ENCODE data around the gene OXCT2.

Gene OXCT2

DNA sequence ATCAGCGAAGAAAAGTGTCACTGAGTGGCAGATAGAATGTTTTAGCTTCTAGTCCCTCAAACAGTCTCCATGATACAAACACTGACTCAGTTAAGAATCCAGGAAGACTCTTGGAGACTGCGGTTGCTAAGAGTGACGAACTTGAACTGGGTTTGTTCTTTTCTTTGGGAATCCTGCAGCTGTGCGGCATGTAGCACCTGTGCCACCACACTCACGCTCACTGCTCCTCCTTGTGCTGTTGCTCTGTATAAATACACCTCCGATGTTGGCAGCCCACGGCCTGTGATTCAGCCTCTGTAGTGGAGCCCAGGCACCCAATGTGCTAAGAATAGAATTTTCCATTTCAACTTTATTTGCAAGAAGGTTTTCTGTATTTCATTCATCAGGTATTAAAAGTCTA, 38.0 kb downstream of the OXCT2 start:
- intact Hi-C loops (cut with DNase I; ENCODE audit: low total_unique reads): no loop called here
- DNase-seq: no peak

GRCh38 chr1:39732730-39733129, 38.4 kb downstream of the OXCT2 start:
- TF ChIP-seq, protein P1, sequence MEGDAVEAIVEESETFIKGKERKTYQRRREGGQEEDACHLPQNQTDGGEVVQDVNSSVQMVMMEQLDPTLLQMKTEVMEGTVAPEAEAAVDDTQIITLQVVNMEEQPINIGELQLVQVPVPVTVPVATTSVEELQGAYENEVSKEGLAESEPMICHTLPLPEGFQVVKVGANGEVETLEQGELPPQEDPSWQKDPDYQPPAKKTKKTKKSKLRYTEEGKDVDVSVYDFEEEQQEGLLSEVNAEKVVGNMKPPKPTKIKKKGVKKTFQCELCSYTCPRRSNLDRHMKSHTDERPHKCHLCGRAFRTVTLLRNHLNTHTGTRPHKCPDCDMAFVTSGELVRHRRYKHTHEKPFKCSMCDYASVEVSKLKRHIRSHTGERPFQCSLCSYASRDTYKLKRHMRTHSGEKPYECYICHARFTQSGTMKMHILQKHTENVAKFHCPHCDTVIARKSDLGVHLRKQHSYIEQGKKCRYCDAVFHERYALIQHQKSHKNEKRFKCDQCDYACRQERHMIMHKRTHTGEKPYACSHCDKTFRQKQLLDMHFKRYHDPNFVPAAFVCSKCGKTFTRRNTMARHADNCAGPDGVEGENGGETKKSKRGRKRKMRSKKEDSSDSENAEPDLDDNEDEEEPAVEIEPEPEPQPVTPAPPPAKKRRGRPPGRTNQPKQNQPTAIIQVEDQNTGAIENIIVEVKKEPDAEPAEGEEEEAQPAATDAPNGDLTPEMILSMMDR (IDR thresholded peaks at IDR 0.05): no peak
- no peaks in the 10 kb centered on the region for H3K9me3 ChIP-seq
- no peaks in the 10 kb centered on the region for H3K36me3 ChIP-seq
- H3K27me3 ChIP-seq: peaks cover 0 to 48% of the 10 kb centered on the region in 2 donors
- H3K4me3 ChIP-seq: no peak overlapping the region
- DNase-seq: no peak
- intact Hi-C loops (cut with DNase I; ENCODE audit: low total_unique reads): no loop called here
- no peak overlapping the region for H3K27ac ChIP-seq
- H3K4me1 ChIP-seq: peaks cover 0 to 4% (median 0%) of the 10 kb centered on the region in 4 donors

More for the DNA sequence above, 38.0 kb downstream of the OXCT2 start:
- H3K36me3 ChIP-seq: no peaks in the 10 kb centered on the region
- H3K4me3 ChIP-seq: no peak overlapping the region
- H3K4me1 ChIP-seq: peaks cover 0 to 4% (median 0%) of the 10 kb centered on the region in 4 donors
- TF ChIP-seq, protein P1 (IDR thresholded peaks at IDR 0.05): no peak
- H3K9me3 ChIP-seq: no peaks in the 10 kb centered on the region
- H3K27ac ChIP-seq: no peak overlapping the region
- peaks cover 0 to 43% of the 10 kb centered on the region in 2 donors for H3K27me3 ChIP-seq

DNA sequence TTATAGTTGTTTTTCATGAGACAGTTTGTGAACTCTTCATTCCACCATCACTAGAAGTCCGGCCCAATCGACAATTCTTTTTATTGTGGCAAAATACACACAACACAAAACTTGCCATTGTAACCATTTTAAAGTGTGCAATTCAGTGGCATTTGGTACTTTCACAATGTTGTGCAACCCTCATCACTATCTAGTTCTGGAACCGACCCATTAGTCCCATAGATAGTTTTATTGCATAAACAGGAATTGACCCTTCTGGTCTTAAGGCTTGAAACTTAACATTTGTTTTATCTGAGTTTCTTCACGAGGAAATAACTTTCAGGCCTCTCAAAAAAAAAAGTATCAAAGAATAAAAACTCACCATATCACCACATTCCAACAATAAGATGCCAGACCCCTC, 41.3 kb downstream of the OXCT2 start:
- DNase-seq: no peak
- intact Hi-C loops (cut with DNase I; ENCODE audit: low total_unique reads): no loop called here
- Histone ChIP-seq H3K4me1 (peaks cover 0 to 4% (median 0%) of the 10 kb centered on the region in 4 donors), H3K9me3 (no peaks in the 10 kb centered on the region), H3K4me3 (no peak overlapping the region), H3K36me3 (no peaks in the 10 kb centered on the region), H3K27ac (no peak overlapping the region), H3K27me3 (peaks cover 0 to 38% of the 10 kb centered on the region in 2 donors)
- TF ChIP-seq, protein P1 (IDR thresholded peaks at IDR 0.05): no peak

DNA sequence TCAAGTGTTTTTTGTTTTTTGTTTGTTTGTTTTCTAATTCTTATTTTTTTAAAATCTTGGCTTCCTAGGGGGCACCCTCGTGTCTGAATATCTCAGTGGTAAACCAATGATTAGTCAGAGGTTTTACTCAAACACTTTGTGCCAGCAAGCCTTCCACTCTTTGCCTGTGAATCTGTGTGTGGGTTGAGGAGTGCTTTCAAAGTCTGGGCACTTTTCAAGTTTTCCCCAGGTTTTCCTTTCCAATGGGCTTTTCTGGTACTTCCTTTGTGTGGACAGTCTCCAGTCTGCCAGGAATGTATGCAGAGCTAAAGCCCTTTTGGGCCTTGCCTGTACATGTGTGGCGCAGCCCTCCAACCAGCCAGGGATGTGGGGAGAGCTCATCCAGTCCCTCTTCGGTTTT, 42.1 kb downstream of the OXCT2 start:
- DNase-seq: no peak
- intact Hi-C loops (cut with DNase I; ENCODE audit: low total_unique reads): no loop called here
- peaks cover 0 to 4% (median 0%) of the 10 kb centered on the region in 4 donors for H3K4me1 ChIP-seq

GRCh38 chr1:39727932-39728317, 43.2 kb downstream of the OXCT2 start:
- H3K9me3 ChIP-seq: no peaks in the 10 kb centered on the region
- no peaks in the 10 kb centered on the region for H3K36me3 ChIP-seq
- H3K4me1 ChIP-seq: no peaks in the 10 kb centered on the region
- intact Hi-C loops (cut with DNase I; ENCODE audit: low total_unique reads): no loop called here
- H3K4me3 ChIP-seq: no peak overlapping the region
- H3K27me3 ChIP-seq: peaks cover 0 to 38% of the 10 kb centered on the region in 2 donors
- no peak overlapping the region for H3K27ac ChIP-seq
- no peak for DNase-seq
- TF ChIP-seq, protein P1 (IDR thresholded peaks at IDR 0.05): no peak

More for the DNA sequence above, 42.1 kb downstream of the OXCT2 start:
- no peak overlapping the region for H3K4me3 ChIP-seq
- TF ChIP-seq, protein P1 (IDR thresholded peaks at IDR 0.05): no peak
- peaks cover 0 to 37% of the 10 kb centered on the region in 2 donors for H3K27me3 ChIP-seq
- no peaks in the 10 kb centered on the region for H3K9me3 ChIP-seq
- H3K36me3 ChIP-seq: no peaks in the 10 kb centered on the region
- H3K27ac ChIP-seq: no peak overlapping the region
